ENCODE data around the gene PER2.

Gene PER2

GRCh38 chr2:238305965-238306671, 17.7 kb upstream of the PER2 start:
- DNase-seq = no peak

GRCh38 chr2:238305092-238305862, 16.9 kb upstream of the PER2 start:
- no peak for DNase-seq

- no peak for DNase-seq
Measured at GRCh38 chr2:238304116-238304515, 15.7 kb upstream of the PER2 start.

GRCh38 chr2:238302751-238303150, 14.3 kb upstream of the PER2 start:
- no peak for DNase-seq

GRCh38 chr2:238302087-238302486, 13.7 kb upstream of the PER2 start:
- DNase-seq = no peak

GRCh38 chr2:238299803-238300202, 11.4 kb upstream of the PER2 start:
- DNase-seq = no peak

- DNase-seq = no peak
Measured at GRCh38 chr2:238296638-238297457, 8.4 kb upstream of the PER2 start.

GRCh38 chr2:238295144-238296112, 7.0 kb upstream of the PER2 start:
- DNase-seq = no peak

GRCh38 chr2:238294393-238295143, 6.2 kb upstream of the PER2 start:
- no peak for DNase-seq

- DNase-seq = no peak
Measured at GRCh38 chr2:238294046-238294392, 5.6 kb upstream of the PER2 start.

- DNase-seq = no peak
Measured at GRCh38 chr2:238291550-238292281, 3.3 kb upstream of the PER2 start.

- no peak for DNase-seq
Measured at GRCh38 chr2:238290715-238291549, 2.5 kb upstream of the PER2 start.

GRCh38 chr2:238290091-238290509, 1.7 kb upstream of the PER2 start:
- no peak for DNase-seq

GRCh38 chr2:238289574-238289973, 1.2 kb upstream of the PER2 start:
- DNase-seq = no peak

GRCh38 chr2:238288650-238289573, 502 bp upstream of the PER2 start:
- DNase-seq = no peak

GRCh38 chr2:238286987-238287736, 1.2 kb downstream of the PER2 start:
- no peak for DNase-seq

- no peak for DNase-seq
Measured at GRCh38 chr2:238286551-238286950, 1.9 kb downstream of the PER2 start.

GRCh38 chr2:238286095-238286494, 2.3 kb downstream of the PER2 start:
- DNase-seq = no peak
